GM04504 (cell line): ENCODE data around the gene TRPM2.
"Not testable (repeated sequence)": the region's sequence is repeated elsewhere in the genome, so short reads cannot be mapped to it uniquely, and the experiment has no call there.

Source experiments
- DNase-seq: peaks from one replicate; pipeline ENCODE4 v3.0.0-alpha.2; 2012; ENCODE audit warnings: low read depth

TRPM2 gene

GRCh38 chr21:44397431-44398031, 44.1 kb downstream of the TRPM2 start:
- DNase-seq, result no peak

- no peak for DNase-seq
Observed at GRCh38 chr21:44398499-44398898, 45.1 kb downstream of the TRPM2 start.

- DNase-seq, result no peak
Observed at GRCh38 chr21:44399151-44399954, 45.9 kb downstream of the TRPM2 start.

- DNase-seq, result no peak
Observed at GRCh38 chr21:44399955-44400790, 46.8 kb downstream of the TRPM2 start.

GRCh38 chr21:44400791-44401385, 47.5 kb downstream of the TRPM2 start:
- no peak for DNase-seq

- no peak for DNase-seq
Observed at GRCh38 chr21:44401386-44402160, 48.2 kb downstream of the TRPM2 start.

- no peak for DNase-seq
Observed at GRCh38 chr21:44402323-44403105, 49.1 kb downstream of the TRPM2 start.

- no peak for DNase-seq
Observed at GRCh38 chr21:44403106-44404020, 49.9 kb downstream of the TRPM2 start.

- not testable (repeated sequence) for DNase-seq
Observed at GRCh38 chr21:44404482-44404881, 51.1 kb downstream of the TRPM2 start.

- no peak for DNase-seq
Observed at GRCh38 chr21:44405091-44405947, 51.9 kb downstream of the TRPM2 start.

- no peak for DNase-seq
Observed at GRCh38 chr21:44405948-44406872, 52.8 kb downstream of the TRPM2 start.

- DNase-seq, result no peak
Observed at GRCh38 chr21:44406953-44407352, 53.5 kb downstream of the TRPM2 start.

- DNase-seq, result no peak
Observed at GRCh38 chr21:44407493-44407892, 54.1 kb downstream of the TRPM2 start.

- no peak for DNase-seq
Observed at GRCh38 chr21:44408226-44408625, 54.8 kb downstream of the TRPM2 start.

- DNase-seq, result no peak
Observed at GRCh38 chr21:44413566-44414290, 60.3 kb downstream of the TRPM2 start.

- no peak for DNase-seq
Observed at GRCh38 chr21:44414291-44415072, 61.1 kb downstream of the TRPM2 start.
